B cell (primary cell): ENCODE measurements around the gene KRTAP3-3.

Source experiments
- EZH2 ChIP-seq: IDR thresholded peaks from 2 replicates; pipeline ENCODE4 v1.6.1; 2012; ENCODE audit warnings: borderline replicate concordance, low read depth, mild to moderate bottlenecking, moderate library complexity, low read length; ENCODE audit not compliant: insufficient read depth, poor library complexity, severe bottlenecking
- TF ChIP-seq, protein P1 (sequence below): fragments of 200-600 bp; IDR thresholded peaks from one replicate; pipeline ENCODE4 v1.8.0; 2022; ENCODE audit warnings: antibody characterized with exemption, mild to moderate bottlenecking

DNA sequence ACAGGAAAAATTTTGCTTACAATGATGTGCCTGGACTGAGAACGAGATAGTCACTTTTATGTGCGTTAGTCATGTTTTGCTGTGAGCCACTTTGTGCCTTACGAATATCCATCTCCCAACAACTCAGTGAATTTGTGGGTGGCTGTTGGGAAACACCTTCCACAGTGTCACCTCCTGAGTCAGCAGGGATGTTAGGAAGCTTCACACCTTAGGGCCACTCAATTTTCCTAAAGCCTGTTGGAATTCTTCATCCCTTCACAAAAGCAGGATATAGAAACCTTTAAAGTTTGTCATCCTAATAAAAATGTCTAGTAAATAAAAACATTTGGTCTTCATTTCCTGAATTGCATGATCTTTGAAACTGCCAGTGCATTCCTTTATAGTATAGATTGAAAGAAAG lies 19.2 kb upstream of the KRTAP3-3 start:
- TF ChIP-seq, protein P1, sequence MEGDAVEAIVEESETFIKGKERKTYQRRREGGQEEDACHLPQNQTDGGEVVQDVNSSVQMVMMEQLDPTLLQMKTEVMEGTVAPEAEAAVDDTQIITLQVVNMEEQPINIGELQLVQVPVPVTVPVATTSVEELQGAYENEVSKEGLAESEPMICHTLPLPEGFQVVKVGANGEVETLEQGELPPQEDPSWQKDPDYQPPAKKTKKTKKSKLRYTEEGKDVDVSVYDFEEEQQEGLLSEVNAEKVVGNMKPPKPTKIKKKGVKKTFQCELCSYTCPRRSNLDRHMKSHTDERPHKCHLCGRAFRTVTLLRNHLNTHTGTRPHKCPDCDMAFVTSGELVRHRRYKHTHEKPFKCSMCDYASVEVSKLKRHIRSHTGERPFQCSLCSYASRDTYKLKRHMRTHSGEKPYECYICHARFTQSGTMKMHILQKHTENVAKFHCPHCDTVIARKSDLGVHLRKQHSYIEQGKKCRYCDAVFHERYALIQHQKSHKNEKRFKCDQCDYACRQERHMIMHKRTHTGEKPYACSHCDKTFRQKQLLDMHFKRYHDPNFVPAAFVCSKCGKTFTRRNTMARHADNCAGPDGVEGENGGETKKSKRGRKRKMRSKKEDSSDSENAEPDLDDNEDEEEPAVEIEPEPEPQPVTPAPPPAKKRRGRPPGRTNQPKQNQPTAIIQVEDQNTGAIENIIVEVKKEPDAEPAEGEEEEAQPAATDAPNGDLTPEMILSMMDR: no peak
- TF ChIP-seq EZH2: no peak
